Heart left ventricle (tissue), 13 donors: ENCODE data around the gene RARRES2.

ENCODE experiments used
- POLR2A ChIP-seq, 2 donors: fragments of 450-650 bp; IDR thresholded peaks; one replicate each; pipeline ENCODE4 v1.6.1; 2017; ENCODE audit warnings: antibody characterized with exemption in 2 of 2, mild to moderate bottlenecking in 2 of 2, moderate library complexity in 2 of 2
- TF ChIP-seq, protein P1 (sequence below), 12 donors: fragments of 200-600 bp; sonication (generic) in 4 of 12; IDR thresholded peaks; one replicate each; pipeline versions ENCODE4 v1.5.0 to v1.8.0; 2018 to 2022; ENCODE audit warnings: antibody characterized with exemption in 12 of 12, mild to moderate bottlenecking in 5 of 12
- donor health status: ischemic (EF 13 %, LVEDD 7.1; RV severe dilation, severe dysfunction).
- donor health status: DM: no; HTN: yes; CAD: no.
- donor health status: DM: no; HTN: no; CAD: no.
- donor health status: ischemic (EF 25% LVEDD 6.9; RV normal size, moderate dysfunction).
- donor health status: ischemic (EF 25% LVEDD 5.7; RV mildly dilated, moderate dysfunction).
- donor health status: ischemic (EF 35%, LVEDD 5.7; RV mildly dilated, moderate dysfunction).
- donor health status: nonischemic (EF 11% LVEDD 7.7; RV severe dilation, severe dysfunction).
- donor health status: DM: yes; HTN: yes; CAD: no.
- donor health status: PGD.
- donor health status: ischemic (EF 29% LVEDD 5.4; RV normal size, mild dysfunction).
- donor health status: nonischemic (EF 23%, LVEDD 6.1; RV moderate dilation, normal function).

DNA sequence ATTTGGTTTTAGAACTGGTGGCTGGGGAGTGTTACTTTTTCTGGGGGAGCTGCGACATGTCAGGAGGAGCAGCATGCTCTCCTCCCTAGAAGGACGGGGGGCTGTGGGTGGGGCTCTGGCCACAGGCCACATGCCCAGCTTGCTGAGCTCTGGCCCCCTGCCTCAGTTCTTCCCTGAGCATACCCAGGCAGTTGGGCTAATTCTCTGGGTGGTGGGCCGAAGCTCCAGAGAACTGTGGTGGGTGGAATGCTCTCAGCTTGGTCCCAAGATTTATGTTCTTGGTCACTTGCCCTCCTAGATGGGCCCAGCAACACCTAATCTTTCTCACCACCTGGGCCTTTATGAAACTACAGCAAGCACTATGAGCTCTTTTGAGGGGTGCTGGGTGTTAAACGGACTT is 32.6 kb upstream of the RARRES2 start:
- TF ChIP-seq POLR2A (IDR thresholded peaks at IDR 0.05) = no peak
- TF ChIP-seq, protein P1, sequence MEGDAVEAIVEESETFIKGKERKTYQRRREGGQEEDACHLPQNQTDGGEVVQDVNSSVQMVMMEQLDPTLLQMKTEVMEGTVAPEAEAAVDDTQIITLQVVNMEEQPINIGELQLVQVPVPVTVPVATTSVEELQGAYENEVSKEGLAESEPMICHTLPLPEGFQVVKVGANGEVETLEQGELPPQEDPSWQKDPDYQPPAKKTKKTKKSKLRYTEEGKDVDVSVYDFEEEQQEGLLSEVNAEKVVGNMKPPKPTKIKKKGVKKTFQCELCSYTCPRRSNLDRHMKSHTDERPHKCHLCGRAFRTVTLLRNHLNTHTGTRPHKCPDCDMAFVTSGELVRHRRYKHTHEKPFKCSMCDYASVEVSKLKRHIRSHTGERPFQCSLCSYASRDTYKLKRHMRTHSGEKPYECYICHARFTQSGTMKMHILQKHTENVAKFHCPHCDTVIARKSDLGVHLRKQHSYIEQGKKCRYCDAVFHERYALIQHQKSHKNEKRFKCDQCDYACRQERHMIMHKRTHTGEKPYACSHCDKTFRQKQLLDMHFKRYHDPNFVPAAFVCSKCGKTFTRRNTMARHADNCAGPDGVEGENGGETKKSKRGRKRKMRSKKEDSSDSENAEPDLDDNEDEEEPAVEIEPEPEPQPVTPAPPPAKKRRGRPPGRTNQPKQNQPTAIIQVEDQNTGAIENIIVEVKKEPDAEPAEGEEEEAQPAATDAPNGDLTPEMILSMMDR (IDR thresholded peaks at IDR 0.05) = no peak
